BLaER1 treated with 17β-estradiol and CSF1 and Interleukin-3, amounts not matched to agents 10 nM and 100 nM (cell line): ENCODE measurements around the gene PDGFB.

Experiments
- H3K27ac ChIP-seq, 11 experiments: shearing (Covaris generic); formaldehyde crosslinking; 2 replicates each; pipeline ENCODE4 v1.8.1; 2022
- H3K27me3 ChIP-seq, 11 experiments: shearing (Covaris generic); formaldehyde crosslinking; 2 replicates each; pipeline ENCODE4 v1.8.1; 2022
- H3K36me3 ChIP-seq, 11 experiments: shearing (Covaris generic); formaldehyde crosslinking; 2 replicates each; pipeline ENCODE4 v1.8.1; 2022
- H3K4me1 ChIP-seq, 10 experiments: shearing (Covaris generic); formaldehyde crosslinking; 2 replicates each; pipeline ENCODE4 v1.8.1; 2022
- H3K4me2 ChIP-seq, 11 experiments: shearing (Covaris generic); formaldehyde crosslinking; 2 replicates each; pipeline ENCODE4 v1.8.1; 2022
- H3K4me3 ChIP-seq, 10 experiments: shearing (Covaris generic); formaldehyde crosslinking; 2 replicates each; pipeline ENCODE4 v1.8.1; 2022
- H3K9ac ChIP-seq, 11 experiments: shearing (Covaris generic); formaldehyde crosslinking; 2 replicates each; pipeline ENCODE4 v1.8.1; 2022
- H3K9me3 ChIP-seq, 11 experiments: shearing (Covaris generic); formaldehyde crosslinking; replicated peaks in 1 of 11; 2 replicates each; pipeline ENCODE4 v1.8.1; 2022
- H4K20me1 ChIP-seq, 11 experiments: shearing (Covaris generic); formaldehyde crosslinking; 2 replicates each; pipeline ENCODE4 v1.8.1; 2022
- Cebpa-rat ChIP-seq, 11 experiments: shearing (Covaris generic); IDR thresholded peaks; 2 replicates each; pipeline ENCODE4 v1.8.1; 2022

PDGFB gene

DNA sequence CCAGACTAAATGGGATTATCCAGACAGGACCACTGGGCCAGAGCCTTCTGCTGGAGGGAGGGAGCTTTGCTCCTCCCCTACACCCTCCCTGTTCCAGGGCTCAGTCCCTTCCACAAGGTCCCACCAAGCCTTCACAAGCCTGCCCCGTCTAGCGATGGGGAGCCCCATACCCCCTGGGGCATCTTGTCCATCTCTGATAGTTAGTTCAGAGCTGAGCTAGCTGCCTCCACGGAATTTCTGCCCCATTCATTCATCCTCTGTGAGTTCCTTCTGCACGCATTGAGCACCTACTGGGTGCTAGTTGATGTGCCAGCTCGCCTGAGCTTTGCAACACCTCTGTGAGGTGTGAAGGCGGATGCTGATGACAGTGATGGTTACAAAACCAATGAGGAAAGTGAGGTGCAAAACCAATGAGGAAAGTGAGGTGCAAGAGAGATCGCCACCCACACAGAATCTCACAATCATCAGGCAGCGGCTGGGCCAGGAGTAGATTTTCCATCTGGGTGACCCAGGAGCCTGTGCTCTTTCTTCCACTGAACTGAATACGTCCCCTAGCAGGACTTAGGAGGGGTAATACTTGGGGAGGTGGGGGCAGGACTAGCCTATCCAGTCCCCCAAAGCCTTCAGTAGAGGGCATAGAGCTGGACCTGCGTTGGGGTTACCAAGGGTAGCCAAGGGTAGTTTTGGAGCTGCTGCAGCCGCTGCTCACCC lies 70.8 kb downstream of the PDGFB start:
- H3K9me3 ChIP-seq = no peaks in the 10 kb centered on the region
- peak overlapping the region in 10 of 11 experiments; percentile 3 to 43 (median 22); a peak in 7 of 22 replicates for H3K27ac ChIP-seq
- peak overlapping the region in 8 of 11 experiments; percentile 6 to 54 (median 22); a peak in 5 of 22 replicates for H3K9ac ChIP-seq
- 0 out of 22 replicates have a peak, but pooled peaks cover 0 to 6% (median 0%) of the 10 kb centered on the region in 11 experiments for H3K27me3 ChIP-seq
- H4K20me1 ChIP-seq = peaks cover 0 to 33% (median 0%) of the 10 kb centered on the region in 11 experiments; a peak in 8 of 22 replicates
- no peaks in the 10 kb centered on the region for H3K36me3 ChIP-seq
- TF ChIP-seq Cebpa-rat (IDR thresholded peaks at IDR 0.05) = no peak
- peak overlapping the region; percentile 64 to 83 (median 81) for H3K4me2 ChIP-seq
- H3K4me3 ChIP-seq = peak overlapping the region in 1 of 10 experiments; percentile 49; a peak in 1 of 20 replicates
- peaks cover 23 to 43% (median 31%) of the 10 kb centered on the region in 10 experiments for H3K4me1 ChIP-seq
